ENCODE measurements around the gene UNC93A.
"Not testable (repeated sequence)": the region's sequence is repeated elsewhere in the genome, so short reads cannot be mapped to it uniquely, and the experiment has no call there.

Gene UNC93A

GRCh38 chr6:167317172-167317571 is 26.1 kb downstream of the UNC93A start:
- DNase-seq, result no peak

GRCh38 chr6:167318354-167318753 is 27.2 kb downstream of the UNC93A start:
- not testable (repeated sequence) for DNase-seq

GRCh38 chr6:167318856-167319255 is 27.7 kb downstream of the UNC93A start:
- DNase-seq, result not testable (repeated sequence)

DNA sequence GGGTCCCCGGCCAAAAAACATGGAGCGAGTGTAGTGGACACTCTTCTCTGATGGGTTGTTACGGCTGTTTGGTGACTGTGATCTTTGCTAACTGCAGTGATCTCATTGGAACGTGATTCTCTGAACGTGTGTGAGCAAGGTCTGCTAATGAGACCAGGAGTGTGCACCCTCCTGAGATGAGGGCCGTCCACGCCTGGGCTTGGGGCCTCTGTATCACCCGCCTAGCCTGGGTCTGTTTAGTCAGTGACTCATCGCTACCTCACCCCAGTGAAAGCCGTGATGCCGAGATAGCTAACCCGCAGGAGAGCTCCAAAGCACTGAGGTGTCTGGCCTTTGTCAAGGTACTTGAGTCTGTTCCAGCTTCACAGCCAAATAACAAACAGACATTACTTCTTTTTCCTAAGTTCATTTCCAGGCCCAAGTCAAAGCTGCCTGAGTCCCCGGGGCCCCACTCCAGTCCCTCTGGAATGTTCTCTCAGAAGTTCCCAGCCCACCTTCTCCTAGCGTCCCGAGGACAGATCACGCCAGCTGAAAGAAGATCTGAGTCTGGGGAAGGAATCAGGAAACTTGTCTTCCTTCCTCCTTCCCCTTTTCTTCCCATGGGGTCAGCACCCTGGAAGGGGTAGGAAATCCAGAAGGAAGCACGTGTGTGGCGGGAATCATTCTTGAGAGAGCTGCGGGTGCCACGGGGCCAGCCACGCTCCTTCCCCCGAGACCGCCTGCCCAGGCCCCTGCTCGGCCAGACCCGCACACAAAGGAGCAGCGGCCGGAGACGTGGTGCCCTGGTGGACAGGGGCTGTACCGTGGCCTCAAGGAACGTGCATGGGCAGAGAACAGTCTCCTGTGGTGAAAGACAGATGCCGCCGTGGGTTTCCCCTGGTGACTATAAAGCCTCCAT is 29.0 kb downstream of the UNC93A start:
- not testable (repeated sequence) for DNase-seq

DNA sequence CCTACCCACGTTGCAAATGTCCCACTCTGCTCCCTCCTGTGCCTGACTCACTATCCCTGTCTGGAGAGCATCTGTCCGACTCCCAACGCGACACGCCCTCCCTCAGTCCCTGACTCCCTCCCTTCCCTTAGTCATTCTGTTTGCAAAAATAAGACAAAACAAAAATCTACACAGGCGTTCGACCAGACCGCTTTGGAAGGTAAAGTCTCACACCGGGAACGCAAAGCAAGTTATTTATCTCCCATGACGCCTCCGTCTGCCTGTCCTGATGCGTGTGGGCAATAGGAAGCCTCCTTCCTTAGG is 29.6 kb downstream of the UNC93A start:
- DNase-seq, result not testable (repeated sequence)

DNA sequence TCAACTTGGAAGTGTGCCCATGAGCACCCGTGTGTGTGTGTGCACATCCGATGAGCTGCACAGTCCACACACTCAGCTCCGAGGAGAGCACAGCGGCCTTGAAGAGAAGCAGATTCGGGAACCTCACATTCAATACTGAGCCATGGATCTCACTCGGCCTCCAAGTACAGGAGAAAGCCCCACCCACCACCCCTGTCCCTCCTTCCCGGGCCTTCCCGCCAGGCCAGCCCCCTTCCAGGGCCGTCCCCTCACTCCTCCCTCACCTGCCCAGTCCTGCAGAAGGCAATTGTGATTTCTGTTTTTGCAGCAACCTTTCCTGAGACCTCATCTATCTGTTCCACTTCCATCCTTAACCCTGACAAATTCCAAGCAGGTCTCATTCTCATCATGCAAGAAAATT is 30.1 kb downstream of the UNC93A start:
- DNase-seq, result not testable (repeated sequence)

- no peak for DNase-seq
Measured at GRCh38 chr6:167323111-167323510, 32.0 kb downstream of the UNC93A start.

GRCh38 chr6:167324111-167324510 is 33.0 kb downstream of the UNC93A start:
- no peak for DNase-seq

- no peak for DNase-seq
Measured at GRCh38 chr6:167325766-167326165, 34.7 kb downstream of the UNC93A start.

- no peak for DNase-seq
Measured at GRCh38 chr6:167327391-167327790, 36.3 kb downstream of the UNC93A start.

DNA sequence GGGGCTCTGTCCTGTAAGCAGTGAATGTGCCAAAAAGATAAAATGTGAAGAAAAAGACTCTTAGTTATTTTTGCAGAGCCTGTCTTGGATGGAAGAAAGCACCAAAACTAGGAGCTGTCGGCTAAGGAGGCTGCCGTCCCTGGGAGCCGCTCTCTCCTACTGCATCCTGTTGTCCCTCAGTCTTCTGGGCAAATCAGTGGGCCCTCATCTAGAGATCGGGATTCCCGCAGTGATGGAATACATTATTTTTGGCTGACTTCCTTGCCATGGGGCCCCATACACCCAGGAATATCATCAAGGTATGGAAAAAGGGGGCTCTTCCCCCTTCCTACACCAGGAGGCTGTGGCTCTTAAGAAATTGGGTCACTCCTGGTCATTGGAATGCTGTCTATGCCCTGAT is 37.0 kb downstream of the UNC93A start:
- no peak for DNase-seq

DNA sequence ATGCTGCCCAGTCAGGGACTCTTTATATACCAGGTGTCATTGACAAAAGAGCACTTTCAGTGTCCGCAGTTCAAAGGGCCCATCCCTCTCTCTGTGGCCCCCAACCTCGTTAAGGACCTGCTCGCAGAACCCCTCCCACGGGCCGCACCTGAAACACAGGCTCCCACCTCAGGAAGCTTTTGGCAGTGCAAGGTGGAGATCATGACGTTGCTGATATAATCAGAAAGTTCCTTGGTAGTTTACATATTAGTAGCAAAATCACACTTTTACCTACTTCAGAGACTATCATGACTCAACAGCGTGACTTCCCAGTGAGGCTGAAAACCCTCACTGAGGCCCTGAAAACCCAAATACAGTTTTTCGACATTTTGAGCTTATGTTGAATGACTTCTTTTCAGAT is 37.9 kb downstream of the UNC93A start:
- no peak for DNase-seq

DNA sequence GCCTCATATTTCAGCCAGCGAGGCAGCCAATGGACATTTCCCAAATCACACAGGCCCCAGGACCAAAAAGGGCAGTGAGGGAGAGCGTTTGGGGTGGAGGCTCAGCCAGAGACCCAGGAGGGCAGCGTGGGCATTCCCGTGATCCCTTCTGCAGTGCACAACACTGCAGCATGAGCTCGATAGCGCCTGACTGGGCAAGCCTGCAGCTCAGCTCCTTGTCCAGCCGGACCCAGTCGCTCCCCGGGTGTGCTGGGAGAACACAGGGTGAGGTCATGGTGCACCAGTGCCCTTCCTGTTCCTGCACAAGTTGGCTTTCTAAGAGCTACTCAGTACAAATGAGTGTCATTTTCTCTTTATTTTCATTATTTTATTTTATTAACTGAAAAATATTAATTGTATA is 39.6 kb downstream of the UNC93A start:
- DNase-seq, result no peak

DNA sequence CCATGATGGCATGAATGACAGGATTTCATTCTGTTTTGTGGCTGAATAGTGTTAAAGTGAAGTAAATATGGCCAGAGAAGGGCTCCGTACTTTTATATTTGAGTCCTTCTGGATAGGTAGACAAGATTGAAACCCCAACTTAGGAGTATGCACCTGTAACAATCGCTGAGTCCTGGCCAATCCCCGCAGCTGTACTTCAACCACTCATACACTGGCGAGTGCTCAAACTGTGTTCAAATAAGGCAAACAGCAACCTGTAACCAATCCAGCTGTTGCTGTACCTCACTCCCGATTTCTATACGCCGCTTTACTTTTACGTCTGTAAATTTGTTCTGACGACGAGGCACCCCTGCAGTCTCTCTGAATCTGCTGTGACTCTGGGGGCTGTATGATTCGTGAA is 40.5 kb downstream of the UNC93A start:
- DNase-seq, result no peak

DNA sequence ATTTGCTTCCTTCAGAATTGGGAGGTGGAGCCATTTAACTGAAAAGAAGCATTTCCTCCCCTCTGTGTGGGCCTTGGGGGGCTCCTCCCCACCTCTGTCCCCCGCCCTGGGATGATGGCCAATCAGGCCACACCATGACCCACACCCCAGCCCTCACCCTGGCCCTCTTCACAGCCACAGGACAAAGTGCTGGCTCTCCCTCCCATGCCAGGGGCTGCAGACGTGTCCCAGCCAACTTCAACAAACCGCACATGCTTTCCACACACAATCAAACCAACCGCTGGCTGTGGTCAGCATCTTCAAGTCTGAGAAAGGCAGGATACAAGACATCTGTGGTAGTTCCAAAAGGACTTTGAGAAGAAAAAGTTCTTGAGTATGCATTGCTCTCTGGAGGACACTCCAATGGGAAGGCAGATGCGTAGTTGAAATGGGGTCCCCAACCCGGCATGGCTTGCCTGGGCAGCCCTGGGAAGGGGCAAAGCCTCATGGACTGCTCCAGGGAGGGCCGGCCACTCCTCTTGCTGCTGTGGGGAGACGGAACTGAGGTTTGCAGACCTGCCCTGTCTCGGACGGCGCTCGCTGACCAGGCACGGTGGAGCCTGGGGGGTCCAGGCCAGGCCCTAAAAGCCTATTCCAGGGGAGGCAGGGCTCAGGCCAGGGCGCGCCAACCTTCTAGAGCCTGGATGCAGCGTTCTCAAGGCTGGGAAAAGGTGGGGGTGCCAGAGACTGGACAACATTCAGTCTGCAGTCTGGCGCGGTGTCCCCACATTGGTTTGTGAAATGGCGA is 45.9 kb downstream of the UNC93A start:
- no peak for DNase-seq

GRCh38 chr6:167337675-167338449 is 46.7 kb downstream of the UNC93A start:
- no peak for DNase-seq

DNA sequence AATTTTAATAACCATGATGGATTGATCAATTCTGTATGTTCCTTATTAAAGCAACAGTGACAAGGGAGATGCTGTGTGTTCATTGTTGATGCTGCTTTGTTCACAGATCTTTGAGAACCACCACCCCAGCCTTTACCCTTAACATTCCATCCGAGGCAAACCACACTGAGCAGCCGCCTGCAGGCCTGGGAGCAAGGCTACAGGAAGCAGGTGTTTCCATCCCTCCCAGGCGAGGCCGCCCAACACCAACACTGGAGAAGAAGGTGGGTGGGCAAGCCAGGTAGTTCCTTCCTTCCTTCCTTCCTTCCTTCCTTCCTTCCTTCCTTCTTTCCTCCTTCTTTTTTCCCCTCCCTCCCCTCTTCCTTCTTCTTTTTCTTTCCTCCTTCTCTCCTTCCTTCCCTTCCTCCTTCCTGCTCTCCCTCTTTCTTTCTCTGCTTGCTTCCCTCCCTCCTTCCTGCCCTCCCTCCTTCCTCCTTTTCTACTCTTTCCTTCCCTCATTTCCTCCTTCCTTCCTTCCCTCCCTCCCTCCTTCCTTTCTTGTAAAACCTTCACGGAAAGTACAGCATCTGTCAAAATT is 47.5 kb downstream of the UNC93A start:
- no peak for DNase-seq

DNA sequence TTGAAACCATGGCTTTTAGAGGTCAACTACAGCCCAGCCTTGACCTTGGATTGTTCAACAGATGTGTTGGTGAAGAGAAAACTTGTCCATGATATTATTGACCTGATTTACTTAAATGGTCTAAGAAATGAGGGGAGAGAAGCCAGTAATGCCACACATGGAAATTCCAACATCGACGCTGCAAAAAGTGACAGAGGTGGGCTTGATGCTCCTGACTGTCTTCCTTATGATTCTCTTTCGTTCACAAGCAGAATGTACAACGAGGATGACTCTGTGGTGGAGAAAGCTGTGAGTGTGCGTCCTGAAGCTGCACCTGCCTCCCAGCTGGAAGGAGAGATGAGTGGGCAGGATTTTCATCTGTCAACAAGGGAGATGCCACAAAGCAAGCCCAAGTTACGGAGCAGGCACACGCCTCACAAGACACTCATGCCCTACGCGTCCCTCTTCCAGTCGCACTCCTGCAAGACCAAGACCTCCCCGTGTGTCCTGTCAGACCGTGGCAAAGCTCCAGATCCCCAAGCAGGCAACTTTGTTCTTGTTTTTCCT is 50.0 kb downstream of the UNC93A start:
- no peak for DNase-seq

- no peak for DNase-seq
Measured at GRCh38 chr6:167341665-167342655, 50.8 kb downstream of the UNC93A start.

- DNase-seq, result no peak
Measured at GRCh38 chr6:167342879-167343610, 51.9 kb downstream of the UNC93A start.

- DNase-seq, result no peak
Measured at GRCh38 chr6:167345348-167345747, 54.2 kb downstream of the UNC93A start.
